B cell (primary cell): ENCODE data around the gene HABP4. TPM values are rescaled to one million over a fixed set of nuclear protein-coding genes. Genes with fewer than 3 reads are reported as not detected.

Experiments used
- ATAC-seq: fragments of 200-7000 bp; cut with Tn5 transposase; one replicate; pipeline ENCODE4 v1.10.0; 2021; ENCODE audit warnings: low read depth, mild to moderate bottlenecking, moderate number of reproducible peaks, moderate library complexity
- CTCF ChIA-PET: fragments of 350-600 bp; sonication (Branson Sonifier 250); formaldehyde crosslinking; loops from one replicate; lab custom pipeline; 2021; ENCODE audit warnings: antibody characterized with exemption, inconsistent platforms; lab: Charles Lee
- POLR2A ChIA-PET: fragments of 350-600 bp; sonication (Branson Sonifier 250); formaldehyde crosslinking; loops from one replicate; lab custom pipeline; 2021; ENCODE audit warnings: antibody characterized with exemption; lab: Charles Lee
- DNase-seq: peaks from one replicate; pipeline ENCODE4 v3.0.0; 2013
- H2AFZ ChIP-seq: 2 replicates; pipeline ENCODE4 v1.6.1; 2012; ENCODE audit warnings: mild to moderate bottlenecking, low read depth, low read length; ENCODE audit not compliant: insufficient read depth, poor library complexity, severe bottlenecking
- H3K27ac ChIP-seq, 2 donors: 1 replicate in 1 of 2; 2 replicates in 1 of 2; pipeline ENCODE4 v1.5.1; 2012 to 2013; ENCODE audit warnings: low read length in 2 of 2, mild to moderate bottlenecking in 2 of 2, moderate library complexity in 1 of 2
- H3K27me3 ChIP-seq, 4 experiments: fragments of 200-600 bp in 1 of 4; sonication (generic) in 1 of 4; replicated peaks in 1 of 4; 1 replicate in 2 of 4; 2 replicates in 2 of 4; pipeline versions ENCODE4 v1.6.1 to v1.7.0; 2013 to 2016; ENCODE audit warnings: low read length in 3 of 4, mild to moderate bottlenecking in 2 of 4, mixed read lengths in 1 of 4, moderate library complexity in 1 of 4; ENCODE audit not compliant: insufficient read depth in 4 of 4, control insufficient read depth in 3 of 4; ENCODE audit errors: control extremely low read depth in 1 of 4
- H3K36me3 ChIP-seq, 2 experiments: replicated peaks in 1 of 2; 1 replicate in 1 of 2; 2 replicates in 1 of 2; pipeline versions ENCODE4 v1.6.1 to v1.7.1; 2013; ENCODE audit warnings: low read length in 1 of 2; ENCODE audit not compliant: insufficient read depth in 2 of 2, control insufficient read depth in 1 of 2; ENCODE audit errors: control extremely low read depth in 1 of 2, extremely low read depth in 1 of 2
- H3K4me1 ChIP-seq, 2 donors: fragments of 200-600 bp in 1 of 2; sonication (generic) in 1 of 2; 1 replicate in 1 of 2; 2 replicates in 1 of 2; pipeline versions ENCODE4 v1.5.1 to v1.6.1; 2013 to 2017; ENCODE audit warnings: low read length in 2 of 2; ENCODE audit not compliant: control insufficient read depth in 2 of 2, insufficient read depth in 2 of 2
- H3K4me2 ChIP-seq: replicated peaks from 2 replicates; pipeline ENCODE3; 2012; ENCODE audit warnings: mild to moderate bottlenecking, low read depth, low read length; ENCODE audit not compliant: poor library complexity, severe bottlenecking
- H3K4me3 ChIP-seq, 5 experiments: fragments of 200-600 bp in 1 of 5; sonication (generic) in 1 of 5; 1 replicate in 3 of 5; 2 replicates in 2 of 5; pipeline versions ENCODE4 v1.5.1 to v1.7.0; 2011 to 2016; ENCODE audit warnings: low read length in 4 of 5, mild to moderate bottlenecking in 4 of 5, low read depth in 2 of 5, control low read depth in 1 of 5, moderate library complexity in 1 of 5; ENCODE audit not compliant: insufficient read depth in 1 of 5; ENCODE audit errors: control extremely low read depth in 1 of 5, extremely low read depth in 1 of 5
- H3K79me2 ChIP-seq: fragments of 200-600 bp; sonication (generic); one replicate; pipeline ENCODE4 v1.6.0; 2016; ENCODE audit warnings: low read length; ENCODE audit not compliant: control insufficient read depth, insufficient read depth
- H3K9ac ChIP-seq: fragments of 200-600 bp; sonication (generic); 2 replicates; pipeline ENCODE4 v1.6.1; 2017; ENCODE audit warnings: mild to moderate bottlenecking, low read length, moderate library complexity
- H3K9me3 ChIP-seq, 3 donors: one replicate each; pipeline versions ENCODE4 v1.6.1 to v1.7.1; 2013; ENCODE audit warnings: low read length in 2 of 3; ENCODE audit not compliant: control insufficient read depth in 2 of 3, insufficient read depth in 1 of 3; ENCODE audit errors: control extremely low read depth in 1 of 3
- H4K20me1 ChIP-seq: 2 replicates; pipeline ENCODE4 v1.6.0; 2012; ENCODE audit warnings: mild to moderate bottlenecking, low read length; ENCODE audit not compliant: insufficient read depth, control insufficient read depth, poor library complexity, severe bottlenecking
- H3K27ac Mint-ChIP-seq: one replicate; pipeline ENCODE4 v1.8.0; 2021; ENCODE audit warnings: mixed read lengths
- H3K27me3 Mint-ChIP-seq: one replicate; pipeline ENCODE4 v1.8.0; 2021; ENCODE audit warnings: mixed read lengths
- H3K4me1 Mint-ChIP-seq: one replicate; pipeline ENCODE4 v1.8.0; 2021; ENCODE audit warnings: mixed read lengths
- H3K4me3 Mint-ChIP-seq: one replicate; pipeline ENCODE4 v1.8.0; 2021; ENCODE audit warnings: mixed read lengths
- H3K9me3 Mint-ChIP-seq: one replicate; pipeline ENCODE4 v1.8.0; 2022; ENCODE audit warnings: mixed read lengths; ENCODE audit not compliant: insufficient read depth
- CTCF ChIP-seq: fragments of 200-600 bp; IDR thresholded peaks from one replicate; pipeline ENCODE4 v1.8.0; 2022; ENCODE audit warnings: antibody characterized with exemption, mild to moderate bottlenecking
- EZH2 ChIP-seq: IDR thresholded peaks from 2 replicates; pipeline ENCODE4 v1.6.1; 2012; ENCODE audit warnings: borderline replicate concordance, low read depth, mild to moderate bottlenecking, moderate library complexity, low read length; ENCODE audit not compliant: insufficient read depth, poor library complexity, severe bottlenecking
- WGBS: methylation state at CpG from one replicate; pipeline ENCODE4 v1.1.5; 2013; ENCODE audit warnings: missing lambda C conversion rate; ENCODE audit not compliant: insufficient coverage; 5-methylcytosine and 5-hydroxymethylcytosine counted together
- intact Hi-C: fragments of 100-400 bp; cut with micrococcal nuclease; formaldehyde crosslinking; loops from one replicate; pipeline ENCODE4 v1.10.0; 2022
- polyA plus RNA-seq: library from polyadenylated mRNA; depleted of rRNA; stranded (reverse); fragments of >200 nt; gene quantifications from 2 replicates; pipeline ENCODE4 v1.2.3, GENCODE V29; 2012
- total RNA-seq, 2 donors: library from RNA; stranded (reverse); fragments of 120-200 nt in 1 of 2; gene quantifications; 1 replicate in 1 of 2; 2 replicates in 1 of 2; pipeline versions ENCODE4 v1.2.3 to v1.2.4, GENCODE V29; 2013 to 2022

The HABP4 gene
- total and polyA plus RNA-seq, 2 donors (not counting 1 experiment from before 2014, with no cell fraction given): 3.3 to 15.0 TPM

- Histone ChIP-seq H3K9me3 (no peaks in the 10 kb centered on the region), H3K9ac (no peak overlapping the region), H3K4me2 (no peak overlapping the region), H3K27me3 (no peaks in the 10 kb centered on the region), H2AFZ (no peak overlapping the region), H3K36me3 (no peaks in the 10 kb centered on the region), H4K20me1 (no peaks in the 10 kb centered on the region), H3K4me3 (no peak overlapping the region), H3K79me2 (peaks cover 32% of the 10 kb centered on the region), H3K4me1 (peaks cover 18 to 28% of the 10 kb centered on the region in 2 donors), H3K27ac (no peak overlapping the region)
- CTCF ChIA-PET: interaction anchor here (0.7 kb wide), 1 partner anchor 1969 kb away, joined by 3 read pairs; no protein-coding TSS in a partner anchor
- no peak overlapping the region for H3K4me3 Mint-ChIP-seq
- ATAC-seq (no peak), DNase-seq (no peak)
- intact Hi-C loops: loop anchor here (10.0 kb wide), 3 partner anchors 1004 to 1694 kb away; partner anchors contain the start of genes ANP32B and TDRD7
- H3K27ac Mint-ChIP-seq: peak overlapping the region; percentile 53
- H3K27me3 Mint-ChIP-seq: no peaks in the 10 kb centered on the region
- TF ChIP-seq CTCF (no peak), EZH2 (no peak)
- H3K9me3 Mint-ChIP-seq: no peaks in the 10 kb centered on the region
- H3K4me1 Mint-ChIP-seq: peaks cover 22% of the 10 kb centered on the region
- 100% methylated on average over 1 of the region's 5 CpGs for WGBS
- POLR2A ChIA-PET: no interaction called here
Measured at GRCh38 chr9:96411129-96411838, 38.7 kb upstream of the HABP4 start.
